ENCODE measurements around the gene SNCG. TPM values are rescaled to one million over a fixed set of nuclear protein-coding genes. Genes with fewer than 3 reads are reported as not detected.
"Not testable (repeated sequence)": the region's sequence is repeated elsewhere in the genome, so short reads cannot be mapped to it uniquely, and the experiment has no call there.

SNCG gene
- total RNA-seq, 1 donor from 2014 or later: 706 TPM

GRCh38 chr10:86974484-86974883 is 16.1 kb downstream of the SNCG start:
- DNase-seq (ENCODE audit: low spot score): no peak

GRCh38 chr10:86976362-86977056 is 18.1 kb downstream of the SNCG start:
- no peak for DNase-seq (ENCODE audit: low spot score)

GRCh38 chr10:86978457-86978856 is 20.1 kb downstream of the SNCG start:
- not testable (repeated sequence) for DNase-seq (ENCODE audit: low spot score)

GRCh38 chr10:86979296-86979818 is 21.0 kb downstream of the SNCG start:
- DNase-seq (ENCODE audit: low spot score): no peak

- no peak for DNase-seq (ENCODE audit: low spot score)
Observed at GRCh38 chr10:86979977-86980448, 21.6 kb downstream of the SNCG start.

- DNase-seq (ENCODE audit: low spot score): not testable (repeated sequence)
Observed at GRCh38 chr10:86981020-86981419, 22.6 kb downstream of the SNCG start.

GRCh38 chr10:86981716-86982115 is 23.3 kb downstream of the SNCG start:
- no peak for DNase-seq (ENCODE audit: low spot score)

- DNase-seq (ENCODE audit: low spot score): not testable (repeated sequence)
Observed at GRCh38 chr10:86984498-86984897, 26.1 kb downstream of the SNCG start.

GRCh38 chr10:86988520-86988919 is 30.1 kb downstream of the SNCG start:
- DNase-seq (ENCODE audit: low spot score): no peak

- not testable (repeated sequence) for DNase-seq (ENCODE audit: low spot score)
Observed at GRCh38 chr10:86991362-86991761, 33.0 kb downstream of the SNCG start.

GRCh38 chr10:86992456-86992855 is 34.1 kb downstream of the SNCG start:
- DNase-seq (ENCODE audit: low spot score): no peak

GRCh38 chr10:86992929-86993328 is 34.5 kb downstream of the SNCG start:
- no peak for DNase-seq (ENCODE audit: low spot score)

- DNase-seq (ENCODE audit: low spot score): not testable (repeated sequence)
Observed at GRCh38 chr10:86999802-87000403, 41.5 kb downstream of the SNCG start.

- no peak for DNase-seq (ENCODE audit: low spot score)
Observed at GRCh38 chr10:87000491-87000890, 42.1 kb downstream of the SNCG start.

- not testable (repeated sequence) for DNase-seq (ENCODE audit: low spot score)
Observed at GRCh38 chr10:87007124-87007523, 48.7 kb downstream of the SNCG start.

- DNase-seq (ENCODE audit: low spot score): not testable (repeated sequence)
Observed at GRCh38 chr10:87007674-87008073, 49.3 kb downstream of the SNCG start.

GRCh38 chr10:87008303-87008702 is 49.9 kb downstream of the SNCG start:
- DNase-seq (ENCODE audit: low spot score): not testable (repeated sequence)

GRCh38 chr10:87009134-87009696 is 50.8 kb downstream of the SNCG start:
- DNase-seq (ENCODE audit: low spot score): not testable (repeated sequence)
